Esophagus squamous epithelium (tissue), 5 donors: ENCODE measurements around the gene NTPCR. TPM values are rescaled to one million over a fixed set of nuclear protein-coding genes. Genes with fewer than 3 reads are reported as not detected.

Experiments
- DNase-seq: peaks from one replicate; lab custom pipeline; 2025; lab: John Stamatoyannopoulos, UW
- H3K27ac ChIP-seq, 4 donors: fragments of 200-600 bp; sonication (generic); one replicate each; pipeline ENCODE4 v1.5.1; 2016 to 2019; ENCODE audit warnings: mild to moderate bottlenecking in 1 of 4
- H3K27me3 ChIP-seq, 4 donors: fragments of 200-600 bp; sonication (generic); 1 replicate in 3 of 4; 2 replicates in 1 of 4; pipeline versions ENCODE4 v1.5.1 to v1.6.0; 2017 to 2021; ENCODE audit warnings: antibody characterized with exemption in 1 of 4
- H3K36me3 ChIP-seq, 3 donors: fragments of 200-600 bp; sonication (generic); one replicate each; pipeline ENCODE4 v1.5.1; 2016 to 2019
- H3K4me1 ChIP-seq, 3 donors: fragments of 200-600 bp; sonication (generic); one replicate each; pipeline ENCODE4 v1.5.1; 2017 to 2019
- H3K4me3 ChIP-seq, 4 donors: fragments of 200-600 bp; sonication (generic); 1 replicate in 3 of 4; 2 replicates in 1 of 4; pipeline ENCODE4 v1.5.1; 2016 to 2019; ENCODE audit warnings: mild to moderate bottlenecking in 2 of 4, moderate library complexity in 1 of 4
- H3K9me3 ChIP-seq, 3 donors: fragments of 200-600 bp; sonication (generic); one replicate each; pipeline ENCODE4 v1.5.1; 2016 to 2019
- POLR2A ChIP-seq, 4 donors: fragments of 450-650 bp; IDR thresholded peaks; one replicate each; pipeline ENCODE4 v1.6.1; 2017; ENCODE audit warnings: antibody characterized with exemption in 4 of 4, mild to moderate bottlenecking in 4 of 4, moderate library complexity in 3 of 4
- WGBS, 2 donors: methylation state at CpG; one replicate each; pipeline ENCODE4 v1.1.5; 2018; 5-methylcytosine and 5-hydroxymethylcytosine counted together
- intact Hi-C: fragments of 100-400 bp; cut with DNase I; formaldehyde crosslinking; loops from one replicate; pipeline ENCODE4 v1.15.0; 2022
- total RNA-seq, 4 donors: library from RNA; depleted of rRNA; stranded (reverse); fragments of >200 nt; gene quantifications; one replicate each; pipeline ENCODE4 v1.1.0, GENCODE V29; 2016
- TF ChIP-seq, protein P1 (sequence below), 6 experiments: fragments of 450-650 bp in 4 of 6; fragments of 200-600 bp in 2 of 6; sonication (generic) in 2 of 6; IDR thresholded peaks; one replicate each; pipeline ENCODE4 v1.5.1; 2016 to 2019; ENCODE audit warnings: antibody characterized with exemption in 6 of 6, mild to moderate bottlenecking in 4 of 6, moderate library complexity in 4 of 6
- donor health status: DM: yes; HTN: yes; CAD: no.

NTPCR gene, protein sequence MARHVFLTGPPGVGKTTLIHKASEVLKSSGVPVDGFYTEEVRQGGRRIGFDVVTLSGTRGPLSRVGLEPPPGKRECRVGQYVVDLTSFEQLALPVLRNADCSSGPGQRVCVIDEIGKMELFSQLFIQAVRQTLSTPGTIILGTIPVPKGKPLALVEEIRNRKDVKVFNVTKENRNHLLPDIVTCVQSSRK
- 10 to 100 TPM; 19.9 to 35.8 (median 23.4) TPM for total RNA-seq

DNA sequence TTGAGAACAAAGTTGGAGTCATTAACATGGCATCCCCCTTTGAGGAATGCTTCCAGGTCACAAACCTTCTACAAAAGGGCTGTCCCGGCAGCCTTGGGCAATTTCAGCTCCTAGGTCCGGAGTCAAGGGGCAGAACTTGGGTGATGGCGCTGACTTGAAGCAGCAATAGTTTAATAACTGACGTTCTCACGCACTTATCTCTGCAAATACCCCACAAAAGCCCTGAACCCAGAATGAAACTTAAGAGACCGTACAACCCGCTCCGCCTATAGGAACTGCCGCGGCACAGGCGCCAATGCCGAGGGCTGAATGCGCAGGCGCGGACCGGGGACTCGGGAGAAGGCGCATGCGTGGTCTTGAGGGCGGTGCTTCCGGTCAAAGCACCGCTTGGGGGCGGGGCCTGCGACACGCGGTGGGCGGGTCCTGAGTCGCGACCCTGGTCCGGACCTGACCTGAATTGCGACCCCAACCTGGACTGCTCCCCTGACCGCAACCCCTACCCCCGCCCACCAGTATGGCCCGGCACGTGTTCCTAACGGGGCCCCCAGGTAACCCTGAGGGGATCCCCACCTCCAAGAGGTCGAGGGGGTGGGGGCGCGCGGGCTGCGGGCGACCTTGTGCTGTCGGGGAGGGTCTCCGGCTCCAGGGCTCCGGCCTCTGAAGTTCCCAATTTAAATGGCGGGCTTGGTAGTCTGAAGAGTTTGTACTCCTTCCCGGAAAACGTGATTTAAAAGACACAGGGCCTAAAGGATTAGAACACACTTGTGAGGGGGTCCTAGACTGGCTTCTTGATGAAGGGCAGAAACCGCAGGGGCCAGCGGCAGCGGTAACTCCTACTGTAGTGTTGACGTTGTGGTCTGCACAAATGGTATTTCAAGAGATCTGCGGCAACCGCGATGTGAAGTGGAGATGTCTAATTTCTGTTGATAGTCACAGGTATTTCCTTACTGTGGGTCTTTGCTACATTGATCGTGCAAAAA lies at the start of gene NTPCR:
TSS of gene NTPCR (plus strand) at position 415 of the 980 bp plus-strand sequence. CDS start at position 515, 100 bp downstream.
- TF ChIP-seq, protein P1, sequence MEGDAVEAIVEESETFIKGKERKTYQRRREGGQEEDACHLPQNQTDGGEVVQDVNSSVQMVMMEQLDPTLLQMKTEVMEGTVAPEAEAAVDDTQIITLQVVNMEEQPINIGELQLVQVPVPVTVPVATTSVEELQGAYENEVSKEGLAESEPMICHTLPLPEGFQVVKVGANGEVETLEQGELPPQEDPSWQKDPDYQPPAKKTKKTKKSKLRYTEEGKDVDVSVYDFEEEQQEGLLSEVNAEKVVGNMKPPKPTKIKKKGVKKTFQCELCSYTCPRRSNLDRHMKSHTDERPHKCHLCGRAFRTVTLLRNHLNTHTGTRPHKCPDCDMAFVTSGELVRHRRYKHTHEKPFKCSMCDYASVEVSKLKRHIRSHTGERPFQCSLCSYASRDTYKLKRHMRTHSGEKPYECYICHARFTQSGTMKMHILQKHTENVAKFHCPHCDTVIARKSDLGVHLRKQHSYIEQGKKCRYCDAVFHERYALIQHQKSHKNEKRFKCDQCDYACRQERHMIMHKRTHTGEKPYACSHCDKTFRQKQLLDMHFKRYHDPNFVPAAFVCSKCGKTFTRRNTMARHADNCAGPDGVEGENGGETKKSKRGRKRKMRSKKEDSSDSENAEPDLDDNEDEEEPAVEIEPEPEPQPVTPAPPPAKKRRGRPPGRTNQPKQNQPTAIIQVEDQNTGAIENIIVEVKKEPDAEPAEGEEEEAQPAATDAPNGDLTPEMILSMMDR (IDR thresholded peaks at IDR 0.05): peak in 3 of 6 experiments; percentile 20 to 23 (median 21)
- TF ChIP-seq POLR2A (IDR thresholded peaks at IDR 0.05): peak in 2 of 4 donors; percentile 9 to 43
- Histone ChIP-seq H3K4me3 (peak within 1 kb of the TSS; percentile 62 to 91 (median 78)), H3K9me3 (no peaks in the 10 kb centered on the region), H3K4me1 (peaks cover 12 to 33% (median 18%) of the 10 kb centered on the region in 3 donors), H3K36me3 (peaks cover 0 to under 1% (median 0%) of the 10 kb centered on the region in 3 donors), H3K27ac (peak within 1 kb of the TSS; percentile 85 to 89 (median 88)), H3K27me3 (peaks cover 0 to 3% (median 0%) of the 10 kb centered on the region in 4 donors)
- intact Hi-C loops: loop anchor here (10.0 kb wide), 1 partner anchor 316 kb away; the partner anchor contains the start of gene SIPA1L2
- 1% methylated on average over 20 to 25 of the region's 56 CpGs for WGBS, 2 donors
- DNase-seq: peak; percentile 52

DNA sequence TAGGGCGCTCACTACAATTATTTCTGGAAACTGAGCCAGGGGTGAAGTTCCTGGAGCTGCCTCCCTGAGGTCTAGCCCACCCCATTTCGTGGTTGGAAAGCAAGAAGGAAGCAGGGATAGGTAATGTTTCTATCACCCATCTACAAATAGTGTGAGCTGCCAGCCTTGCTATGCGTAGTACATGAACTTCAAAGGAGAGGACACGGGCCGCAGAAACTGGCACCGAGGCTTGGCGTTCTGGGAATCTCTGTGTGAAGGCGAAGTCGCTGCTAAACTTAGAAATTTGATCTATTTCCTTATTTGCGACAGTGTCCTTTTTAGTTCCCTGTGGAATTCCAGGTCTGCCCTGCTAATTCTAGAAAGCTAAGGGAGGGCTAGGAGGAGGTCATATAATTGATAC lies 49.6 kb upstream of the NTPCR start:
- DNase-seq: no peak
- no peaks in the 10 kb centered on the region for H3K36me3 ChIP-seq
- H3K9me3 ChIP-seq: no peaks in the 10 kb centered on the region
- H3K27ac ChIP-seq: no peak overlapping the region
- intact Hi-C loops: no loop called here
- peaks cover 0 to 3% (median 0%) of the 10 kb centered on the region in 4 donors for H3K27me3 ChIP-seq
- H3K4me3 ChIP-seq: no peak overlapping the region
- WGBS, 2 donors: 39 to 72% methylated on average over 7 to 9 of the region's 10 CpGs
- H3K4me1 ChIP-seq: peaks cover 0 to 14% (median 0%) of the 10 kb centered on the region in 3 donors
- no peak for TF ChIP-seq POLR2A (IDR thresholded peaks at IDR 0.05)
- TF ChIP-seq, protein P1 (IDR thresholded peaks at IDR 0.05): no peak

DNA sequence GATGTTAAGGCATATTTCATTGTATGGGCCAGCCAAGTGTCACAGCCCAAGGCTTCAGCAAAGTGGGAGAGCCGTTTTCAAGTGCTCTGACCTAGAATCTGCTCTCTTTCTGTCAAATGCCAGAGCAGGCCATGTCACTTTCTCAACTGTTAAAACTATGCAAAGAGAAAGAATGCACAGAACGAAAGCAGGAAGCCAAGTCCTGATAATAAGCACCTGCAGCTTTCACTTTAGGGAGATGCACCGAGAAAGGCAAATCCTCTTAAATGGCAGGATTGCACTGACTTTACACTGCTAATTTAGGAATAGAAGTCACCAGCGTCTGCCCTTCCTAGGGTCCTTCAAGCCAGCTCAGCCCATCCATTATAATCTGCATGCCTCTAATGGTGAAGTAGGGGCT lies 49.2 kb upstream of the NTPCR start:
- Histone ChIP-seq H3K27ac (no peak overlapping the region), H3K27me3 (peaks cover 0 to 3% (median 0%) of the 10 kb centered on the region in 4 donors), H3K9me3 (no peaks in the 10 kb centered on the region), H3K36me3 (no peaks in the 10 kb centered on the region), H3K4me1 (peaks cover 0 to 14% (median 0%) of the 10 kb centered on the region in 3 donors), H3K4me3 (no peak overlapping the region)
- TF ChIP-seq, protein P1 (IDR thresholded peaks at IDR 0.05): no peak
- no peak for TF ChIP-seq POLR2A (IDR thresholded peaks at IDR 0.05)
- intact Hi-C loops: no loop called here
- DNase-seq: no peak
- 51 to 59% methylated on average over 4 of the region's 4 CpGs for WGBS, 2 donors

DNA sequence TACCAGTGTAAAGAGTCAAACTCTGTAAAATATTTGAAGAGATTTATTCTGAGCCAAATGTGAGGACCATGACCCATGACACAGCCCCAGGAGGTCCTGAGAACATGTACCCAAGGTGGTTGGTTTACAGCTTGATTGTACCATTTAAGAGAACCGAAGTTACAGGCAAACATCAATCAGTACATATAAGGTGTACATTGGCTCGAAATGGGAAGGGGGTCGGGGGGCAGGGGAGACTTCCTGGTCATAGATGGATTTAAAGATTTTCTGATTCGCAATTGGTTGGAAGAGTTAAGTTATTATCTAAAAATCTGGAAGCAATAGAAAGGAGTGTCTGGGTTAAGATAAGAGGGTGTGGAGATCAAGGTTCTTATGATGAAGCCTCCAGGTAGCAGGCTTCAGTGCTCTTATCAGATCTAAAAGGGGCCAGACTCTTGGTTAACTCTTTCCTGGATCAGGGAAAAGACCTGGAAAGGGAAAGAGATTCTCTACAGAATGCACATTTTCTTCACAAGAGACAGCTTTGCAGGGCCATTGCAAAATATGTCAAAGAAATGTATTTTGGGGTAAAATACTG lies 47.5 kb upstream of the NTPCR start:
- 72 to 83% methylated on average over 4 of the region's 4 CpGs for WGBS, 2 donors
- DNase-seq: no peak
- Histone ChIP-seq H3K27me3 (peaks cover 0 to 3% (median 0%) of the 10 kb centered on the region in 4 donors), H3K4me1 (peaks cover 0 to 14% (median 0%) of the 10 kb centered on the region in 3 donors), H3K36me3 (no peaks in the 10 kb centered on the region), H3K27ac (no peak overlapping the region), H3K4me3 (no peak overlapping the region), H3K9me3 (no peaks in the 10 kb centered on the region)
- TF ChIP-seq POLR2A (IDR thresholded peaks at IDR 0.05): no peak
- intact Hi-C loops: no loop called here

DNA sequence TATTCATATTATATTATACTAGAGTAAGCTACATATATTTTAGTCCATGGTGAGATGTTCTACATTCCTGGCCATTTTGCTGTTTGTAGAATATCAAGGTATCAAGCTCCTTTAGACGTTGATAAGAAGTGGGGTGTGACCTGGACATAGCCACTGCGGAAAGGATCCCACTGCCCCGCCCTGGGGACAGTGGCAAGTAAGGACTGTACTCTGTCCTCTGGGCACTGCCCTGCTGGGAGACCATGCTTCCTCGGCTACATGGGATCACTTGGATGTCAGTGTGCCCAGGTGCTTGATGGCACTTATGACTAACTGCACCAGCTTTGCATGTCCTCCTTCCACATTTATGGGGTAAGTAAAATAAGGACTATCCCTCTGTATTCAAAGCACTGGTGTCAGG lies 46.3 kb upstream of the NTPCR start:
- no peaks in the 10 kb centered on the region for H3K27me3 ChIP-seq
- no peak overlapping the region for H3K27ac ChIP-seq
- intact Hi-C loops: no loop called here
- H3K4me3 ChIP-seq: no peak overlapping the region
- TF ChIP-seq, protein P1 (IDR thresholded peaks at IDR 0.05): no peak
- TF ChIP-seq POLR2A (IDR thresholded peaks at IDR 0.05): no peak
- no peak for DNase-seq
- peaks cover 0 to 14% (median 0%) of the 10 kb centered on the region in 3 donors for H3K4me1 ChIP-seq
- no peaks in the 10 kb centered on the region for H3K36me3 ChIP-seq
- 71 to 75% methylated on average over 4 of the region's 4 CpGs for WGBS, 2 donors
- H3K9me3 ChIP-seq: no peaks in the 10 kb centered on the region
